Lower leg skin (tissue), 3 donors: ENCODE data around the gene PTPRB.

Experiments
- POLR2A ChIP-seq, 2 donors: fragments of 450-650 bp; IDR thresholded peaks; one replicate each; pipeline ENCODE4 v1.6.1; 2016 to 2017; ENCODE audit warnings: antibody characterized with exemption in 2 of 2, mild to moderate bottlenecking in 1 of 2, moderate library complexity in 1 of 2
- TF ChIP-seq, protein P1 (sequence below), 3 donors: fragments of 450-650 bp; IDR thresholded peaks; one replicate each; pipeline ENCODE4 v1.5.1; 2016; ENCODE audit warnings: antibody characterized with exemption in 3 of 3, mild to moderate bottlenecking in 3 of 3, moderate library complexity in 2 of 3

DNA sequence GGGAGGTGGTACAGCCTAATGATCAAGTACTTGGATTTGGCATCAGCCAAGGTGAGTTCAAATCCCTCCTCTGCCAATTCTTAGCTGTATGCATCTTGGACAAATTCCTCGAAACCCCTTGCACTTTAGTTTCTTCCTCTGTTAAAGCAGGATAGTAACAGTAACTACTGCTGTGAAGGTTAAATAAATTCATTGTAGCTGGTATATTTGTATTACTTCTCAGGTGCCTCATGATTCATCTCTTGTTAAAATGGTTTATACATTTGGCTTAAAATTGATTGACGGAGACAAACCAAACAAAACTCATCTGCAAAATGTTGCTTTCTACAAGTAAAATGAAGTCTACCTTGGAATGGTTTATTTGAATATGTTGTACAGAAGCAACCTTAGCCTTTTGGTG lies 2.3 kb upstream of the PTPRB start:
- TF ChIP-seq, protein P1, sequence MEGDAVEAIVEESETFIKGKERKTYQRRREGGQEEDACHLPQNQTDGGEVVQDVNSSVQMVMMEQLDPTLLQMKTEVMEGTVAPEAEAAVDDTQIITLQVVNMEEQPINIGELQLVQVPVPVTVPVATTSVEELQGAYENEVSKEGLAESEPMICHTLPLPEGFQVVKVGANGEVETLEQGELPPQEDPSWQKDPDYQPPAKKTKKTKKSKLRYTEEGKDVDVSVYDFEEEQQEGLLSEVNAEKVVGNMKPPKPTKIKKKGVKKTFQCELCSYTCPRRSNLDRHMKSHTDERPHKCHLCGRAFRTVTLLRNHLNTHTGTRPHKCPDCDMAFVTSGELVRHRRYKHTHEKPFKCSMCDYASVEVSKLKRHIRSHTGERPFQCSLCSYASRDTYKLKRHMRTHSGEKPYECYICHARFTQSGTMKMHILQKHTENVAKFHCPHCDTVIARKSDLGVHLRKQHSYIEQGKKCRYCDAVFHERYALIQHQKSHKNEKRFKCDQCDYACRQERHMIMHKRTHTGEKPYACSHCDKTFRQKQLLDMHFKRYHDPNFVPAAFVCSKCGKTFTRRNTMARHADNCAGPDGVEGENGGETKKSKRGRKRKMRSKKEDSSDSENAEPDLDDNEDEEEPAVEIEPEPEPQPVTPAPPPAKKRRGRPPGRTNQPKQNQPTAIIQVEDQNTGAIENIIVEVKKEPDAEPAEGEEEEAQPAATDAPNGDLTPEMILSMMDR (IDR thresholded peaks at IDR 0.05) = no peak
- TF ChIP-seq POLR2A (IDR thresholded peaks at IDR 0.05) = no peak
